Neural cell (in vitro differentiated cells): ENCODE data around the gene TDP1. TPM values are rescaled to one million over a fixed set of nuclear protein-coding genes. Genes with fewer than 3 reads are reported as not detected.
"Not testable (repeated sequence)": the region's sequence is repeated elsewhere in the genome, so short reads cannot be mapped to it uniquely, and the experiment has no call there.

ENCODE experiments used
- H2AFZ ChIP-seq: fragments of 200-600, 300-800 bp; sonication (generic), shearing (Covaris generic); 2 replicates; pipeline ENCODE4 v1.6.0; 2014; ENCODE audit warnings: low read depth, mild to moderate bottlenecking, antibody characterized with exemption, low read length, moderate library complexity
- H3F3A ChIP-seq: fragments of 200-600 bp; shearing (Covaris generic); 2 replicates; pipeline ENCODE4 v1.6.1; 2016; ENCODE audit warnings: mild to moderate bottlenecking, moderate library complexity, mixed read lengths, antibody characterized with exemption, low read length; ENCODE audit not compliant: insufficient read depth, poor library complexity, severe bottlenecking
- H3K27ac ChIP-seq: fragments of 200-600, 300-800 bp; sonication (generic), shearing (Covaris generic); 2 replicates; pipeline ENCODE4 v1.5.1; 2014; ENCODE audit warnings: mild to moderate bottlenecking, low read length, moderate library complexity
- H3K27me3 ChIP-seq: fragments of 300-800, 200-600 bp; sonication (generic), shearing (Covaris generic); 2 replicates; pipeline ENCODE4 v1.6.0; 2014; ENCODE audit warnings: mild to moderate bottlenecking, low read depth, low read length, moderate library complexity; ENCODE audit not compliant: insufficient read depth
- H3K36me3 ChIP-seq: fragments of 300-800, 200-600 bp; sonication (generic), shearing (Covaris generic); 2 replicates; pipeline ENCODE4 v1.5.1; 2014; ENCODE audit warnings: mild to moderate bottlenecking, antibody characterized with exemption, low read length, moderate library complexity; ENCODE audit not compliant: insufficient read depth
- H3K4me2 ChIP-seq: fragments of 300-800, 200-600 bp; sonication (generic), shearing (Covaris generic); 2 replicates; pipeline ENCODE4 v1.6.0; 2014; ENCODE audit warnings: mild to moderate bottlenecking, low read length
- H3K4me3 ChIP-seq: fragments of 300-800, 200-600 bp; sonication (generic), shearing (Covaris generic); 2 replicates; pipeline ENCODE4 v1.5.1; 2014; ENCODE audit warnings: mild to moderate bottlenecking, low read length, moderate library complexity
- H3K79me2 ChIP-seq: fragments of 200-600 bp; shearing (Covaris generic); replicated peaks from 2 replicates; pipeline ENCODE4 v1.6.0; 2014; ENCODE audit warnings: mild to moderate bottlenecking, low read length, moderate library complexity; ENCODE audit not compliant: insufficient read depth
- H3K9ac ChIP-seq: fragments of 300-800, 200-600 bp; sonication (generic), shearing (Covaris generic); 2 replicates; pipeline ENCODE4 v1.6.1; 2016; ENCODE audit warnings: mild to moderate bottlenecking, low read length, mixed read lengths
- H3K9me2 ChIP-seq: fragments of 200-600 bp; shearing (Covaris generic); 2 replicates; pipeline ENCODE4 v1.6.1; 2016; ENCODE audit warnings: mild to moderate bottlenecking, low read length, mixed read lengths; ENCODE audit not compliant: insufficient read depth
- H3K9me3 ChIP-seq: fragments of 200-600, 300-800 bp; sonication (generic), shearing (Covaris generic); 2 replicates; pipeline ENCODE4 v1.6.1; 2016; ENCODE audit warnings: mild to moderate bottlenecking, mixed run types, low read length, moderate library complexity, mixed read lengths
- H4K20me1 ChIP-seq: fragments of 200-600 bp; shearing (Covaris generic); 2 replicates; pipeline ENCODE4 v1.6.1; 2016; ENCODE audit warnings: mild to moderate bottlenecking, mixed run types; ENCODE audit not compliant: insufficient read depth
- EP300 ChIP-seq: fragments of 450-650 bp; conservative IDR thresholded peaks from 2 replicates; pipeline ENCODE4 v1.6.1; 2014; ENCODE audit warnings: antibody characterized with exemption, mild to moderate bottlenecking, moderate library complexity; ENCODE audit not compliant: poor library complexity, severe bottlenecking
- EZH2 ChIP-seq: fragments of 200-600, 300-800 bp; shearing (Covaris generic), sonication (generic); IDR thresholded peaks from 2 replicates; pipeline ENCODE4 v1.6.1; 2014; ENCODE audit warnings: antibody characterized with exemption, low read length, borderline replicate concordance, mild to moderate bottlenecking; ENCODE audit not compliant: insufficient read depth, poor library complexity, severe bottlenecking
- MXI1 ChIP-seq: fragments of 450-650 bp; conservative IDR thresholded peaks from 2 replicates; pipeline ENCODE4 v1.6.1; 2014; ENCODE audit warnings: antibody characterized with exemption, mild to moderate bottlenecking; ENCODE audit not compliant: poor library complexity, severe bottlenecking
- POLR2AphosphoS5 ChIP-seq: IDR thresholded peaks from 2 replicates; pipeline ENCODE4 v1.6.1; 2012
- RAD21 ChIP-seq: fragments of 450-650 bp; conservative IDR thresholded peaks from 2 replicates; pipeline ENCODE4 v1.6.1; 2014; ENCODE audit warnings: antibody characterized with exemption, mild to moderate bottlenecking, moderate library complexity
- SMC3 ChIP-seq: fragments of 450-650 bp; conservative IDR thresholded peaks from 2 replicates; pipeline ENCODE4 v1.6.1; 2014; ENCODE audit warnings: antibody characterized with exemption, mild to moderate bottlenecking, moderate library complexity; ENCODE audit not compliant: poor library complexity
- TAF1 ChIP-seq: IDR thresholded peaks from 2 replicates; pipeline ENCODE4 v1.6.1; 2012; ENCODE audit warnings: low read depth
- polyA plus RNA-seq: library from polyadenylated mRNA; depleted of rRNA; stranded (reverse); fragments of >200 nt; gene quantifications from 2 replicates; pipeline ENCODE4 v1.2.3, GENCODE V29; 2014
- TF ChIP-seq, protein P1 (sequence below): IDR thresholded peaks from 2 replicates; pipeline ENCODE4 v1.6.1; 2012; ENCODE audit warnings: borderline replicate concordance
- TF ChIP-seq, protein P2 (sequence below): fragments of 450-650 bp; IDR thresholded peaks from 2 replicates; pipeline ENCODE4 v1.5.1; 2014; ENCODE audit warnings: antibody characterized with exemption, mild to moderate bottlenecking, moderate library complexity; ENCODE audit not compliant: poor library complexity, severe bottlenecking

Gene TDP1
- polyA plus RNA-seq, 1 donor from 2014 or later, result 29.1 TPM

DNA sequence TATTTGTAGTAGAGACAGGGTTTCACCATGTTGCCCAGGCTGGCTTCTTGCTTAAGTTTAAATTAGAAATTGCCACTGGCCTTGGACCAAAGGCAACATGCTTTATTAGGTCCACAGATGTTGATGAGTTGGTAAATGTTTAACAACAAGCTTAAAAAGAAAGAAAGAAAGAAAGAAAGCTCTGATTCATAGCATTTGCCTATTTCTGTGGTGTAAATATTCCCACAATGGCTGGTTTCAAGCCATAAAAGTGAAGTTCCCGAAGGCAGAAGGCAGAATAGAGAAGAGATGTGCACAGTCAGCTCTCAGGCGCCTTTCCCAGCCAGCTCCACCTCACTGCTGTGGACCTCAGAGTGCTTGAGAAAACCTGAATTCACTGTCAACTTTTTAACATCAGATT is 132.4 kb downstream of the TDP1 start:
- Histone ChIP-seq H4K20me1 (no peaks in the 10 kb centered on the region), H3K36me3 (no peaks in the 10 kb centered on the region), H2AFZ (no peak overlapping the region), H3K79me2 (no peaks in the 10 kb centered on the region), H3K9me3 (no peaks in the 10 kb centered on the region), H3K4me3 (no peak overlapping the region), H3K9me2 (no peaks in the 10 kb centered on the region), H3K9ac (no peak overlapping the region), H3K4me2 (no peak overlapping the region), H3K27ac (no peak overlapping the region), H3F3A (no peaks in the 10 kb centered on the region), H3K27me3 (no peaks in the 10 kb centered on the region)
- TF ChIP-seq EP300 (no peak), RAD21 (no peak), MXI1 (no peak), SMC3 (no peak), POLR2AphosphoS5 (no peak), TAF1 (no peak), EZH2 (no peak)
- TF ChIP-seq, protein P1, sequence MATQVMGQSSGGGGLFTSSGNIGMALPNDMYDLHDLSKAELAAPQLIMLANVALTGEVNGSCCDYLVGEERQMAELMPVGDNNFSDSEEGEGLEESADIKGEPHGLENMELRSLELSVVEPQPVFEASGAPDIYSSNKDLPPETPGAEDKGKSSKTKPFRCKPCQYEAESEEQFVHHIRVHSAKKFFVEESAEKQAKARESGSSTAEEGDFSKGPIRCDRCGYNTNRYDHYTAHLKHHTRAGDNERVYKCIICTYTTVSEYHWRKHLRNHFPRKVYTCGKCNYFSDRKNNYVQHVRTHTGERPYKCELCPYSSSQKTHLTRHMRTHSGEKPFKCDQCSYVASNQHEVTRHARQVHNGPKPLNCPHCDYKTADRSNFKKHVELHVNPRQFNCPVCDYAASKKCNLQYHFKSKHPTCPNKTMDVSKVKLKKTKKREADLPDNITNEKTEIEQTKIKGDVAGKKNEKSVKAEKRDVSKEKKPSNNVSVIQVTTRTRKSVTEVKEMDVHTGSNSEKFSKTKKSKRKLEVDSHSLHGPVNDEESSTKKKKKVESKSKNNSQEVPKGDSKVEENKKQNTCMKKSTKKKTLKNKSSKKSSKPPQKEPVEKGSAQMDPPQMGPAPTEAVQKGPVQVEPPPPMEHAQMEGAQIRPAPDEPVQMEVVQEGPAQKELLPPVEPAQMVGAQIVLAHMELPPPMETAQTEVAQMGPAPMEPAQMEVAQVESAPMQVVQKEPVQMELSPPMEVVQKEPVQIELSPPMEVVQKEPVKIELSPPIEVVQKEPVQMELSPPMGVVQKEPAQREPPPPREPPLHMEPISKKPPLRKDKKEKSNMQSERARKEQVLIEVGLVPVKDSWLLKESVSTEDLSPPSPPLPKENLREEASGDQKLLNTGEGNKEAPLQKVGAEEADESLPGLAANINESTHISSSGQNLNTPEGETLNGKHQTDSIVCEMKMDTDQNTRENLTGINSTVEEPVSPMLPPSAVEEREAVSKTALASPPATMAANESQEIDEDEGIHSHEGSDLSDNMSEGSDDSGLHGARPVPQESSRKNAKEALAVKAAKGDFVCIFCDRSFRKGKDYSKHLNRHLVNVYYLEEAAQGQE, result no peak
- TF ChIP-seq, protein P2, sequence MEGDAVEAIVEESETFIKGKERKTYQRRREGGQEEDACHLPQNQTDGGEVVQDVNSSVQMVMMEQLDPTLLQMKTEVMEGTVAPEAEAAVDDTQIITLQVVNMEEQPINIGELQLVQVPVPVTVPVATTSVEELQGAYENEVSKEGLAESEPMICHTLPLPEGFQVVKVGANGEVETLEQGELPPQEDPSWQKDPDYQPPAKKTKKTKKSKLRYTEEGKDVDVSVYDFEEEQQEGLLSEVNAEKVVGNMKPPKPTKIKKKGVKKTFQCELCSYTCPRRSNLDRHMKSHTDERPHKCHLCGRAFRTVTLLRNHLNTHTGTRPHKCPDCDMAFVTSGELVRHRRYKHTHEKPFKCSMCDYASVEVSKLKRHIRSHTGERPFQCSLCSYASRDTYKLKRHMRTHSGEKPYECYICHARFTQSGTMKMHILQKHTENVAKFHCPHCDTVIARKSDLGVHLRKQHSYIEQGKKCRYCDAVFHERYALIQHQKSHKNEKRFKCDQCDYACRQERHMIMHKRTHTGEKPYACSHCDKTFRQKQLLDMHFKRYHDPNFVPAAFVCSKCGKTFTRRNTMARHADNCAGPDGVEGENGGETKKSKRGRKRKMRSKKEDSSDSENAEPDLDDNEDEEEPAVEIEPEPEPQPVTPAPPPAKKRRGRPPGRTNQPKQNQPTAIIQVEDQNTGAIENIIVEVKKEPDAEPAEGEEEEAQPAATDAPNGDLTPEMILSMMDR, result no peak

DNA sequence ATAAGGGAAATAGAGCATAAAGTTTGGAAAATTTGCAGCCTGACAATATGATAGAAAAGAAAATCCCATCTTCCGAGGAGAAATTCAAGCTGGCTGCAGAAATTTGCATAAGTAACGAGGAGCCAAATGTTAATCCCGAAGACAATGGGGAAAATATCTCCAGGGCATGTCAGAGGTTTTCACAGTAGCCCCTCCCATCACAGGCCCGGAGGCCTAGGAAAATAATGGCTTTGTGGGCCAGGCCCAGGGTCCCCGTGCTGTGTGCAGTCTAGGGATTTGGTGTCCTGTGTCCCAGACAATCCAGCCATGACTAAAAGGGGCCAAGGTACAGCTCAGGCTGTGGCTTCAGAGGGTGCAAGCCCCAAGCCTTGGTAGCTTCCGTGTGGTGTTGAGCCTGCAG is 133.8 kb downstream of the TDP1 start:
- H3K9ac ChIP-seq, H2AFZ ChIP-seq, H3K4me3 ChIP-seq, H3K9me2 ChIP-seq, H3K4me2 ChIP-seq, H3K36me3 ChIP-seq, H3K27me3 ChIP-seq, H3K27ac ChIP-seq, H3F3A ChIP-seq, H3K9me3 ChIP-seq, H4K20me1 ChIP-seq, H3K79me2 ChIP-seq: not testable (repeated sequence)

DNA sequence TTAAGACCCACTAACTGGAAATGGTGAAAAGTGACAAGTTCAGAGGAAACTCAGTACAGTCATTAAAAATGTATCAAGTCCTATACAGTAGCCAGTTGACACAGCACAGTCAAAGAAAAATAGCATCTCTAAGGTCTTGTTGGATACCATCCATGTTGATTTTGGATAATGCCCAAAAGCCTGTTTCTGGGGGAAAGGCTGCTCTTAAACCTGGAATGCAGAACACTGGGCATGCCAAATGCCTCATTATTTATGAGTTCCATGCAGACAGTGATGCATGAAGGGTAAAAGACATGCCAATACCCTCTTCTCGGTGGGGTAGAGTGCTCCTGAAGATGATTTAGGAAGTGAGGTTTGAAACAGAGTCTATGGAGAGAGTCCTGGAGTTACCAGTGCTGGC is 135.7 kb downstream of the TDP1 start:
- H4K20me1 ChIP-seq, result no peaks in the 10 kb centered on the region
- no peak overlapping the region for H3K4me3 ChIP-seq
- H2AFZ ChIP-seq, result no peak overlapping the region
- no peak overlapping the region for H3K4me2 ChIP-seq
- no peaks in the 10 kb centered on the region for H3K36me3 ChIP-seq
- H3K79me2 ChIP-seq, result no peaks in the 10 kb centered on the region
- TF ChIP-seq EZH2 (no peak), EP300 (no peak), RAD21 (no peak), SMC3 (no peak), TAF1 (no peak)
- TF ChIP-seq, protein P2, result no peak
- no peaks in the 10 kb centered on the region for H3F3A ChIP-seq
- no peaks in the 10 kb centered on the region for H3K9me2 ChIP-seq
- no peak overlapping the region for H3K9ac ChIP-seq
- H3K27ac ChIP-seq, result no peak overlapping the region
- H3K9me3 ChIP-seq, result no peaks in the 10 kb centered on the region
- H3K27me3 ChIP-seq, result no peaks in the 10 kb centered on the region
